Stomach (tissue), 4 donors: ENCODE results near the gene CCDC106.

ENCODE experiments used
- EP300 ChIP-seq: sonication (generic); formaldehyde crosslinking; IDR thresholded peaks from one replicate; pipeline ENCODE4 v1.6.1; 2017; ENCODE audit warnings: antibody characterized with exemption
- POLR2A ChIP-seq, 4 donors: fragments of 450-650 bp; IDR thresholded peaks; one replicate each; pipeline ENCODE4 v1.6.1; 2016; ENCODE audit warnings: antibody characterized with exemption in 4 of 4, control low read depth in 2 of 4, mild to moderate bottlenecking in 1 of 4, moderate library complexity in 1 of 4
- TF ChIP-seq, protein P1 (sequence below), 7 experiments: fragments of 450-650 bp in 4 of 7; fragments of 200-600 bp in 3 of 7; sonication (generic) in 3 of 7; IDR thresholded peaks; one replicate each; pipeline ENCODE4 v1.5.1; 2016 to 2019; ENCODE audit warnings: antibody characterized with exemption in 7 of 7, control low read depth in 2 of 7, mild to moderate bottlenecking in 1 of 7

DNA sequence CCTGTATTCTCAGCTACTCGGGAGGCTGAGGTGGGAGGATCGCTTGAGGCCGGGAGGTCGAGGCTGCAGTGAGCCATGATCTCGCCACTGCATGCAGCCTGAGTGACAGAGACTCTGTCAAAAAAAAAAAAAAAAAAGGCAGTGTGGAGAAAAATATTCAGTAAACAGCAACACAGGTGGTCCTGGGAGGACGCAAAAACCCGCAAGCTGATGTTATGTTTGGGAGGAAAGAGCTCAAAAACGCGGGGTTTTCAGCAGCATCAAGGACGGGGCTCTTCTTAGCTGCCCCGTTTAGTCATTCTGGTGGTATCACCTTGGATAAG is 23.0 kb upstream of the CCDC106 start:
- TF ChIP-seq, protein P1, sequence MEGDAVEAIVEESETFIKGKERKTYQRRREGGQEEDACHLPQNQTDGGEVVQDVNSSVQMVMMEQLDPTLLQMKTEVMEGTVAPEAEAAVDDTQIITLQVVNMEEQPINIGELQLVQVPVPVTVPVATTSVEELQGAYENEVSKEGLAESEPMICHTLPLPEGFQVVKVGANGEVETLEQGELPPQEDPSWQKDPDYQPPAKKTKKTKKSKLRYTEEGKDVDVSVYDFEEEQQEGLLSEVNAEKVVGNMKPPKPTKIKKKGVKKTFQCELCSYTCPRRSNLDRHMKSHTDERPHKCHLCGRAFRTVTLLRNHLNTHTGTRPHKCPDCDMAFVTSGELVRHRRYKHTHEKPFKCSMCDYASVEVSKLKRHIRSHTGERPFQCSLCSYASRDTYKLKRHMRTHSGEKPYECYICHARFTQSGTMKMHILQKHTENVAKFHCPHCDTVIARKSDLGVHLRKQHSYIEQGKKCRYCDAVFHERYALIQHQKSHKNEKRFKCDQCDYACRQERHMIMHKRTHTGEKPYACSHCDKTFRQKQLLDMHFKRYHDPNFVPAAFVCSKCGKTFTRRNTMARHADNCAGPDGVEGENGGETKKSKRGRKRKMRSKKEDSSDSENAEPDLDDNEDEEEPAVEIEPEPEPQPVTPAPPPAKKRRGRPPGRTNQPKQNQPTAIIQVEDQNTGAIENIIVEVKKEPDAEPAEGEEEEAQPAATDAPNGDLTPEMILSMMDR (IDR thresholded peaks at IDR 0.05) = no peak
- no peak for TF ChIP-seq POLR2A (IDR thresholded peaks at IDR 0.05)
- no peak for TF ChIP-seq EP300
